HepG2 (cell line): ENCODE measurements around the gene CLIC5. TPM values are rescaled to one million over a fixed set of nuclear protein-coding genes. Genes with fewer than 3 reads are reported as not detected.

Experiments
- ATAC-seq: fragments of 200-7000 bp; cut with Tn5 transposase; 3 replicates; pipeline ENCODE4 v1.9.1; 2020; ENCODE audit warnings: mild to moderate bottlenecking, moderate library complexity
- BruUV-seq: library from RNA; stranded (reverse); fragments of 400-500 nt; replicated peaks from 2 replicates; lab custom pipeline; 2021; lab: Mats Ljungman, UMichigan
- CTCF ChIA-PET: fragments of 300-600 bp; formaldehyde crosslinking; extraction: SDS; loops from one replicate; lab custom pipeline; 2021; ENCODE audit warnings: low total read pairs, inconsistent platforms, low intra/inter-chr PET ratio; lab: Yijun Ruan, JAX
- POLR2A ChIA-PET: fragments of 350-600 bp; sonication (Branson Sonifier 250); formaldehyde crosslinking; loops from one replicate; lab custom pipeline; 2020; ENCODE audit warnings: antibody characterized with exemption, inconsistent platforms; lab: Yijun Ruan, JAX
- DNase-seq: peaks from one replicate; pipeline ENCODE4 v3.0.0-alpha.2; 2015; ENCODE audit warnings: low spot score
- FAIRE-seq: peaks from 3 replicates; lab custom pipeline; 2011; peaks lifted over from hg19 to GRCh38; lab: Jason Lieb, UNC
- H2AFZ ChIP-seq: one replicate; pipeline ENCODE4 v1.6.1; 2011; ENCODE audit warnings: low read length, inconsistent platforms
- H3K27ac ChIP-seq: fragments of 300-600 bp; 3 replicates; pipeline ENCODE4 v1.8.0; 2011; ENCODE audit warnings: mixed run types, mild to moderate bottlenecking, mixed read lengths, low read length, inconsistent platforms; ENCODE audit not compliant: insufficient read depth; ENCODE audit errors: extremely low read length
- H3K27me3 ChIP-seq, 2 experiments: fragments of 200-600 bp in 1 of 2; 2 replicates in 1 of 2; 3 replicates in 1 of 2; pipeline versions ENCODE4 v1.6.0 to v1.8.0; 2011; ENCODE audit warnings: low read length in 2 of 2, mild to moderate bottlenecking in 2 of 2, moderate library complexity in 2 of 2, inconsistent platforms in 1 of 2; ENCODE audit not compliant: insufficient read depth in 2 of 2, control insufficient read depth in 1 of 2
- H3K36me3 ChIP-seq, 2 experiments: fragments of 200-600 bp in 1 of 2; replicated peaks in 1 of 2; 2 replicates in 1 of 2; 3 replicates in 1 of 2; pipeline versions ENCODE4 v1.5.1 to v1.8.0; 2011; ENCODE audit warnings: low read length in 2 of 2, inconsistent platforms in 1 of 2; ENCODE audit not compliant: insufficient read depth in 2 of 2, control insufficient read depth in 1 of 2
- H3K4me1 ChIP-seq: 2 replicates; pipeline ENCODE4 v1.5.1; 2012; ENCODE audit warnings: low read length, inconsistent platforms; ENCODE audit not compliant: insufficient read depth
- H3K4me2 ChIP-seq: 2 replicates; pipeline ENCODE4 v1.6.0; 2011; ENCODE audit warnings: low read depth, low read length, inconsistent platforms
- H3K4me3 ChIP-seq, 3 experiments: fragments of 200-600 bp in 1 of 3; sonication (generic), shearing (Covaris generic) in 1 of 3; replicated peaks in 1 of 3; 2 replicates each; pipeline ENCODE4 v1.5.1; 2011 to 2016; ENCODE audit warnings: low read length in 3 of 3, inconsistent platforms in 2 of 3, low read depth in 2 of 3, mild to moderate bottlenecking in 2 of 3, control low read depth in 1 of 3, mixed read lengths in 1 of 3; ENCODE audit not compliant: insufficient read depth in 1 of 3
- H3K79me2 ChIP-seq: one replicate; pipeline ENCODE4 v1.6.1; 2011; ENCODE audit warnings: low read length, inconsistent platforms; ENCODE audit not compliant: insufficient read depth
- H3K9ac ChIP-seq: 2 replicates; pipeline ENCODE4 v1.6.0; 2011; ENCODE audit warnings: mild to moderate bottlenecking, low read depth, low read length, inconsistent platforms; ENCODE audit not compliant: insufficient read depth
- H3K9me3 ChIP-seq: 2 replicates; pipeline ENCODE4 v1.5.1; 2012; ENCODE audit warnings: mild to moderate bottlenecking, low read length
- H4K20me1 ChIP-seq: 2 replicates; pipeline ENCODE4 v1.6.0; 2011; ENCODE audit warnings: inconsistent platforms, mild to moderate bottlenecking, low read length, moderate library complexity; ENCODE audit not compliant: insufficient read depth
- AKAP8 ChIP-seq: sonication (generic); formaldehyde crosslinking; IDR thresholded peaks from 2 replicates; pipeline ENCODE4 v1.5.1; 2020; ENCODE audit warnings: mild to moderate bottlenecking, missing genetic modification reagents
- ARNT2 ChIP-seq: sonication (generic); formaldehyde crosslinking; IDR thresholded peaks from 2 replicates; pipeline ENCODE4 v1.8.0; 2022; ENCODE audit warnings: mild to moderate bottlenecking, low read depth, missing genetic modification reagents, moderate library complexity
- CBX1 ChIP-seq: IDR thresholded peaks from one replicate; pipeline ENCODE4 v1.6.1; 2016; ENCODE audit warnings: antibody characterized with exemption, low read depth
- CREM ChIP-seq, 2 experiments: sonication (generic) in 1 of 2; formaldehyde crosslinking in 1 of 2; IDR thresholded peaks; 2 replicates each; pipeline versions ENCODE4 v1.4.0 to v1.6.1; 2016 to 2020; ENCODE audit warnings: antibody characterized with exemption in 1 of 2, mild to moderate bottlenecking in 1 of 2, missing genetic modification reagents in 1 of 2
- HNRNPL ChIP-seq: fragments of 200-400 bp; formaldehyde crosslinking; IDR thresholded peaks from 2 replicates; pipeline ENCODE4 v1.6.1; 2017; ENCODE audit warnings: mild to moderate bottlenecking, low read depth, low read length
- HOXA5 ChIP-seq: sonication (generic); formaldehyde crosslinking; IDR thresholded peaks from 2 replicates; pipeline ENCODE4 v1.4.0; 2020; ENCODE audit warnings: missing genetic modification reagents
- KDM3A ChIP-seq: IDR thresholded peaks from 2 replicates; pipeline ENCODE4 v1.6.1; 2018; ENCODE audit warnings: low read depth, missing compliant biosample characterization
- NCOA2 ChIP-seq: sonication (generic); formaldehyde crosslinking; IDR thresholded peaks from 2 replicates; pipeline ENCODE4 v1.8.0; 2022; ENCODE audit warnings: inconsistent platforms
- NFE2L2 ChIP-seq: fragments of 150-350 bp; IDR thresholded peaks from 2 replicates; pipeline ENCODE4 v1.6.1; 2014; ENCODE audit warnings: low read length
- NFIC ChIP-seq: IDR thresholded peaks from 2 replicates; pipeline ENCODE4 v1.6.1; 2012; ENCODE audit warnings: mild to moderate bottlenecking, low read length, inconsistent platforms
- PRMT3 ChIP-seq: sonication (generic); formaldehyde crosslinking; IDR thresholded peaks from 2 replicates; pipeline ENCODE4 v1.8.1; 2022; ENCODE audit warnings: low read depth, mild to moderate bottlenecking, moderate library complexity, missing genetic modification reagents, borderline replicate concordance
- SP2 ChIP-seq: sonication (generic); formaldehyde crosslinking; IDR thresholded peaks from 2 replicates; pipeline ENCODE4 v1.5.1; 2020; ENCODE audit warnings: mild to moderate bottlenecking, missing genetic modification reagents
- STAT5B ChIP-seq: sonication (generic); formaldehyde crosslinking; IDR thresholded peaks from 2 replicates; pipeline ENCODE4 v1.4.0; 2020; ENCODE audit warnings: missing genetic modification reagents
- ZBTB21 ChIP-seq: sonication (generic); formaldehyde crosslinking; IDR thresholded peaks from 2 replicates; pipeline ENCODE4 v1.4.0; 2020; ENCODE audit warnings: missing genetic modification reagents
- ZNF24 ChIP-seq: fragments of 450-650 bp; IDR thresholded peaks from 2 replicates; pipeline ENCODE4 v1.6.1; 2017; ENCODE audit warnings: antibody characterized with exemption, mild to moderate bottlenecking
- ZNF430 ChIP-seq: sonication (generic); formaldehyde crosslinking; IDR thresholded peaks from 2 replicates; pipeline ENCODE4 v1.9.0; 2021; ENCODE audit warnings: mild to moderate bottlenecking, missing genetic modification reagents
- ZNF713 ChIP-seq: sonication (generic); formaldehyde crosslinking; IDR thresholded peaks from 2 replicates; pipeline ENCODE4 v1.4.0; 2020; ENCODE audit warnings: mild to moderate bottlenecking, missing genetic modification reagents
- ZSCAN29 ChIP-seq: sonication (generic); formaldehyde crosslinking; conservative IDR thresholded peaks from 2 replicates; pipeline ENCODE4 v1.4.0; 2020; ENCODE audit warnings: mild to moderate bottlenecking, missing genetic modification reagents
- ZSCAN30 ChIP-seq: sonication (generic); formaldehyde crosslinking; IDR thresholded peaks from 2 replicates; pipeline ENCODE4 v1.5.0; 2020; ENCODE audit warnings: mild to moderate bottlenecking, missing genetic modification reagents
- WGBS: methylation state at CpG from one replicate; pipeline ENCODE4 v1.1.6; 2017; ENCODE audit warnings: low lambda C conversion rate; 5-methylcytosine and 5-hydroxymethylcytosine counted together
- in situ Hi-C: cut with HindIII; loops from 2 replicates; pipeline ENCODE4 v1.10.0; 2017; ENCODE audit warnings: low pct_unique_long_range_greater_than_20kb; ENCODE audit not compliant: extremely low pct_ligation_motif_present
- intact Hi-C: fragments of 100-400 bp; cut with micrococcal nuclease; formaldehyde crosslinking; loops from one replicate; pipeline ENCODE4 v1.10.0; 2022; ENCODE audit not compliant: unreplicated experiment
- polyA plus RNA-seq, 8 experiments: library from polyadenylated mRNA; depleted of rRNA in 3 of 8; stranded (reverse) in 7 of 8; unstranded in 1 of 8; fragments of >200 nt; fragmentation: Illumina TruSeq in 4 of 8; extraction: Trizol in 4 of 8; gene quantifications; 2 replicates each; pipeline versions ENCODE4 v1.2.1 to v1.2.3, GENCODE V29; 2011 to 2016; ENCODE audit warnings: low read depth in 4 of 8, missing spikeins in 1 of 8, mixed read lengths in 1 of 8; ENCODE audit not compliant: insufficient read depth in 1 of 8
- total RNA-seq, 5 experiments: library from RNA; depleted of rRNA; stranded (reverse); fragments of >200 nt; fragmentation: Illumina TruSeq; extraction: Trizol; gene quantifications; 2 replicates each; pipeline ENCODE4 v1.2.3, GENCODE V29; 2016; ENCODE audit warnings: low read depth in 1 of 5
- TF ChIP-seq, protein P1 (sequence below): sonication (generic); formaldehyde crosslinking; IDR thresholded peaks from 2 replicates; pipeline ENCODE4 v1.4.0; 2020; ENCODE audit warnings: missing genetic modification reagents, borderline replicate concordance
- TF ChIP-seq, protein P2 (sequence below): IDR thresholded peaks from 2 replicates; pipeline ENCODE4 v1.6.1; 2016; ENCODE audit warnings: mild to moderate bottlenecking, missing biosample characterization, missing genetic modification reagents

The CLIC5 gene
- total and polyA plus RNA-seq, 2 of the 13 experiments (the other 11 are each of a cell fraction or from before 2014, with no cell fraction given), result not detected

DNA sequence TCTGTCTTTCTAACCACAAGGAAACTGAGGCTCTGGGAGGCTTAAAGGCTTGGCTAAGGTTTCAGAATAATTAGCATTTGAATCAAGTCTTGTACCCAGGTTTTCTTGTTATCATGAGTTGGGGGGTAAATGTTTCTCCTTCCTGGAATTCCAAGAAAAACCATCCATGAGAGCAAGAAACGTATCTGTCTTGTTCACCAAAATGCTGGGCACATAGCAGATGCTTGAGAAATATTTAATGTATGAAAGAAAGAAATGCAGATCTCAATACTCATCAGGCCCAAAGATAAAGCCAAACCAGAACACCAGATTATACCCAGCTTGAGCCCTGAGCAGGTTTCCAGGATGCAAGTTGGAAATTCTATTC, 164.6 kb downstream of the CLIC5 start (continued):
- TF ChIP-seq ZSCAN30 (CRISPR knock-in tag) (no peak), PRMT3 (no peak), ZNF24 (no peak)

DNA sequence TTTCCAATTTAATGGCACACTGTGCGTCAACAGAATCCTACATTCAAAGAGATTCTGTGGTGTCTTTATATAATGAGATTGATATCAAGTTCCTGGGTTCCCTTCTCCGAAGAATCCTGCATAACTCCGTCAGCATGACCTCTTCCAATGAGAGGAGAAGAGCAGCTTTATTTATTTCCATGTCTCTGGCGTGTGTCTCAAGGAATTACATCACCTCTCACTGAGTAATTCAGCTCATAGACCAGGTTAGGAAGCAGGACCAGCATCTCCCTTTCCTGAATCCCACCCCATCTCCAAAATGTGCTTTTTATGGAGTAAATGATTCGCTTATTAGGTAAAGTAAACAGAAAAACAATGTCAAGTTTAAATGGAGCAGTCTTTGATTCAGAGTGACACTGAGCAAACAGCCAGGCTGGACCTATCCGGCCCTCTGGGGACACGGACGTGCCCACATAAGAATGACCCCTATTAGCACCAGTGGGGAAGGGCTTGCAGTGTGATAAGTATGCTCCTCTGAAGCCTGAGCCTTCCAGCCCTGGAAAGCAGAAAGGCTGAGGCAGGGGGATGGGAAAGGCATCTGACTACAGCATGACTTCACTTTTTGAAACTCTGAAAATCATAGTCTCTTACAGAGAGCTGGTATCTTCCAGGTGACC, 165.2 kb downstream of the CLIC5 start:
- intact Hi-C loops, result no loop called here
- Histone ChIP-seq H4K20me1 (no peaks in the 10 kb centered on the region), H3K36me3 (no peaks in the 10 kb centered on the region), H3K4me3 (no peak overlapping the region), H3K9me3 (no peaks in the 10 kb centered on the region), H3K79me2 (no peaks in the 10 kb centered on the region), H3K9ac (no peak overlapping the region), H3K4me2 (no peak overlapping the region), H3K27ac (no peak overlapping the region), H2AFZ (no peak overlapping the region), H3K27me3 (no peaks in the 10 kb centered on the region), H3K4me1 (no peaks in the 10 kb centered on the region)
- in situ Hi-C loops, result no loop called here
- CTCF ChIA-PET, result no interaction called here
- no peak for FAIRE-seq
- 15% methylated on average over 8 of the region's 8 CpGs for WGBS
- no peak for ATAC-seq
- DNase-seq, result no peak
- POLR2A ChIA-PET, result no interaction called here
- no TSS peak for BruUV-seq
- TF ChIP-seq, protein P1, sequence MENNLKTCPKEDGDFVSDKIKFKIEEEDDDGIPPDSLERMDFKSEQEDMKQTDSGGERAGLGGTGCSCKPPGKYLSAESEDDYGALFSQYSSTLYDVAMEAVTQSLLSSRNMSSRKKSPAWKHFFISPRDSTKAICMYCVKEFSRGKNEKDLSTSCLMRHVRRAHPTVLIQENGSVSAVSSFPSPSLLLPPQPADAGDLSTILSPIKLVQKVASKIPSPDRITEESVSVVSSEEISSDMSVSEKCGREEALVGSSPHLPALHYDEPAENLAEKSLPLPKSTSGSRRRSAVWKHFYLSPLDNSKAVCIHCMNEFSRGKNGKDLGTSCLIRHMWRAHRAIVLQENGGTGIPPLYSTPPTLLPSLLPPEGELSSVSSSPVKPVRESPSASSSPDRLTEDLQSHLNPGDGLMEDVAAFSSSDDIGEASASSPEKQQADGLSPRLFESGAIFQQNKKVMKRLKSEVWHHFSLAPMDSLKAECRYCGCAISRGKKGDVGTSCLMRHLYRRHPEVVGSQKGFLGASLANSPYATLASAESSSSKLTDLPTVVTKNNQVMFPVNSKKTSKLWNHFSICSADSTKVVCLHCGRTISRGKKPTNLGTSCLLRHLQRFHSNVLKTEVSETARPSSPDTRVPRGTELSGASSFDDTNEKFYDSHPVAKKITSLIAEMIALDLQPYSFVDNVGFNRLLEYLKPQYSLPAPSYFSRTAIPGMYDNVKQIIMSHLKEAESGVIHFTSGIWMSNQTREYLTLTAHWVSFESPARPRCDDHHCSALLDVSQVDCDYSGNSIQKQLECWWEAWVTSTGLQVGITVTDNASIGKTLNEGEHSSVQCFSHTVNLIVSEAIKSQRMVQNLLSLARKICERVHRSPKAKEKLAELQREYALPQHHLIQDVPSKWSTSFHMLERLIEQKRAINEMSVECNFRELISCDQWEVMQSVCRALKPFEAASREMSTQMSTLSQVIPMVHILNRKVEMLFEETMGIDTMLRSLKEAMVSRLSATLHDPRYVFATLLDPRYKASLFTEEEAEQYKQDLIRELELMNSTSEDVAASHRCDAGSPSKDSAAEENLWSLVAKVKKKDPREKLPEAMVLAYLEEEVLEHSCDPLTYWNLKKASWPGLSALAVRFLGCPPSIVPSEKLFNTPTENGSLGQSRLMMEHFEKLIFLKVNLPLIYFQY (CRISPR knock-in tag), result no peak
- no peak for TF ChIP-seq HOXA5
- TF ChIP-seq ZBTB21, result no peak
- no peak for TF ChIP-seq STAT5B (CRISPR knock-in tag)
- no peak for TF ChIP-seq NCOA2 (CRISPR knock-in tag)
- TF ChIP-seq CREM (IDR thresholded peaks at IDR 0.05), result no peak
- TF ChIP-seq CREM (CRISPR knock-in tag; IDR thresholded peaks at IDR 0.05), result no peak
- no peak for TF ChIP-seq HNRNPL
- no peak for TF ChIP-seq ARNT2
- no peak for TF ChIP-seq AKAP8 (CRISPR knock-in tag)
- no peak for TF ChIP-seq KDM3A
- no peak for TF ChIP-seq ZSCAN29 (CRISPR knock-in tag)
- TF ChIP-seq, protein P2, sequence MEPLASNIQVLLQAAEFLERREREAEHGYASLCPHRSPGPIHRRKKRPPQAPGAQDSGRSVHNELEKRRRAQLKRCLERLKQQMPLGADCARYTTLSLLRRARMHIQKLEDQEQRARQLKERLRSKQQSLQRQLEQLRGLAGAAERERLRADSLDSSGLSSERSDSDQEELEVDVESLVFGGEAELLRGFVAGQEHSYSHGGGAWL (CRISPR knock-in tag), result no peak
- TF ChIP-seq CBX1, result no peak
- TF ChIP-seq SP2 (CRISPR knock-in tag), result no peak
- TF ChIP-seq ZNF713 (CRISPR knock-in tag), result no peak
- no peak for TF ChIP-seq NFE2L2
- no peak for TF ChIP-seq ZNF430 (CRISPR knock-in tag)
- no peak for TF ChIP-seq NFIC
